DOHH2 (cell line): ENCODE measurements around the gene IFT20.

ENCODE experiments used
- H3F3A ChIP-seq: fragments of 200-600 bp; sonication (generic), shearing (Covaris generic); 2 replicates; pipeline ENCODE4 v1.6.0; 2016; ENCODE audit warnings: antibody characterized with exemption, mild to moderate bottlenecking; ENCODE audit not compliant: control insufficient read depth, insufficient read depth
- H3K27ac ChIP-seq: fragments of 200-600 bp; sonication (generic); 2 replicates; pipeline ENCODE4 v1.5.1; 2014; ENCODE audit warnings: low read depth, mild to moderate bottlenecking, low read length, moderate library complexity
- H3K27me3 ChIP-seq: fragments of 200-600 bp; sonication (generic); 2 replicates; pipeline ENCODE4 v1.6.1; 2014; ENCODE audit warnings: mild to moderate bottlenecking, low read length, mixed read lengths; ENCODE audit not compliant: control insufficient read depth
- H3K36me3 ChIP-seq: fragments of 200-600 bp; sonication (generic); 2 replicates; pipeline ENCODE4 v1.6.1; 2014; ENCODE audit warnings: mild to moderate bottlenecking, low read length, moderate library complexity, mixed read lengths; ENCODE audit not compliant: control insufficient read depth
- H3K4me1 ChIP-seq: fragments of 200-600 bp; sonication (generic); 2 replicates; pipeline ENCODE4 v1.6.1; 2014; ENCODE audit warnings: mild to moderate bottlenecking, low read length, mixed read lengths; ENCODE audit not compliant: control insufficient read depth
- H3K4me2 ChIP-seq: fragments of 200-600 bp; sonication (generic); 2 replicates; pipeline ENCODE4 v1.6.0; 2014; ENCODE audit warnings: mild to moderate bottlenecking, low read length, moderate library complexity
- H3K4me3 ChIP-seq: fragments of 200-600 bp; sonication (generic); 2 replicates; pipeline ENCODE4 v1.5.1; 2014; ENCODE audit warnings: mild to moderate bottlenecking, low read length, mixed read lengths
- H3K79me2 ChIP-seq: fragments of 200-600 bp; sonication (generic); 2 replicates; pipeline ENCODE4 v1.6.1; 2014; ENCODE audit warnings: mild to moderate bottlenecking, low read length, mixed read lengths; ENCODE audit not compliant: control insufficient read depth
- H3K9me2 ChIP-seq: fragments of 200-600 bp; sonication (generic); replicated peaks from 2 replicates; pipeline ENCODE4 v1.6.1; 2014; ENCODE audit warnings: mild to moderate bottlenecking, low read length, mixed read lengths; ENCODE audit not compliant: control insufficient read depth
- H3K9me3 ChIP-seq: fragments of 200-600 bp; sonication (generic); 2 replicates; pipeline ENCODE4 v1.6.1; 2014; ENCODE audit warnings: antibody characterized with exemption, low read length, mixed read lengths; ENCODE audit not compliant: control insufficient read depth, insufficient read depth
- H4K20me1 ChIP-seq: fragments of 200-600 bp; sonication (generic); 2 replicates; pipeline ENCODE4 v1.6.0; 2014; ENCODE audit warnings: low read depth, mild to moderate bottlenecking, antibody characterized with exemption, low read length, moderate library complexity; ENCODE audit not compliant: control insufficient read depth, insufficient read depth
- CTCF ChIP-seq: fragments of 200-600 bp; sonication (generic); IDR thresholded peaks from one replicate; pipeline ENCODE4 v1.5.1; 2014; ENCODE audit warnings: antibody characterized with exemption, mild to moderate bottlenecking, low read depth, low read length; ENCODE audit not compliant: poor library complexity, severe bottlenecking
- EZH2phosphoT487 ChIP-seq: fragments of 200-600 bp; sonication (generic); IDR thresholded peaks from 2 replicates; pipeline ENCODE4 v1.6.1; 2017; ENCODE audit warnings: borderline replicate concordance, mild to moderate bottlenecking, antibody characterized with exemption, low read length, moderate library complexity, mixed read lengths

The IFT20 gene

GRCh38 chr17:28363186-28363585 is 27.9 kb upstream of the IFT20 start:
- Histone ChIP-seq H3K4me2 (no peak overlapping the region), H3K9me2 (no peaks in the 10 kb centered on the region), H3K9me3 (no peaks in the 10 kb centered on the region), H3K79me2 (peaks cover 10% of the 10 kb centered on the region), H4K20me1 (no peaks in the 10 kb centered on the region), H3K27ac (no peak overlapping the region), H3K27me3 (no peaks in the 10 kb centered on the region), H3F3A (no peaks in the 10 kb centered on the region), H3K4me3 (no peak overlapping the region), H3K36me3 (peaks cover 41% of the 10 kb centered on the region), H3K4me1 (peaks cover 7% of the 10 kb centered on the region)
- TF ChIP-seq CTCF = no peak
- no peak for TF ChIP-seq EZH2phosphoT487

DNA sequence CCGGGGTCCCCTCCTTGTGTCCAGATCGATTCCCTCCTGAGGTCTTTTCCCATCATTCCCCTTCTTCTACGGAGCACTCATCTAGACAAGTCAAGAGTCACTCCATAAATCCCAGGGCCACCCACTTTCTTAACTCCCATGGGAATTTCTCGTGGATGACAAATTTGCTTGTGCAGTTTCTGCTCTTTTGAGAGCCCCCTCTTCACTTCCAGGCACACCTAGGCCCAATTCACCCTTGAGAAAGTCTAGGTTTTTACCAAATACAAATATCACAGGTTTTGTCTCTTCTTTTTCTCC is 22.6 kb upstream of the IFT20 start:
- Histone ChIP-seq H3K36me3 (peaks cover 66% of the 10 kb centered on the region), H3K9me3 (no peaks in the 10 kb centered on the region), H3K27me3 (no peaks in the 10 kb centered on the region), H3K4me2 (peak overlapping the region; percentile 79), H3K9me2 (no peaks in the 10 kb centered on the region), H3F3A (no peaks in the 10 kb centered on the region), H3K4me3 (peak overlapping the region; percentile 93), H3K27ac (no peak overlapping the region), H3K79me2 (peaks cover 43% of the 10 kb centered on the region), H3K4me1 (peaks cover 19% of the 10 kb centered on the region), H4K20me1 (no peaks in the 10 kb centered on the region)
- TF ChIP-seq CTCF (no peak), EZH2phosphoT487 (no peak)

DNA sequence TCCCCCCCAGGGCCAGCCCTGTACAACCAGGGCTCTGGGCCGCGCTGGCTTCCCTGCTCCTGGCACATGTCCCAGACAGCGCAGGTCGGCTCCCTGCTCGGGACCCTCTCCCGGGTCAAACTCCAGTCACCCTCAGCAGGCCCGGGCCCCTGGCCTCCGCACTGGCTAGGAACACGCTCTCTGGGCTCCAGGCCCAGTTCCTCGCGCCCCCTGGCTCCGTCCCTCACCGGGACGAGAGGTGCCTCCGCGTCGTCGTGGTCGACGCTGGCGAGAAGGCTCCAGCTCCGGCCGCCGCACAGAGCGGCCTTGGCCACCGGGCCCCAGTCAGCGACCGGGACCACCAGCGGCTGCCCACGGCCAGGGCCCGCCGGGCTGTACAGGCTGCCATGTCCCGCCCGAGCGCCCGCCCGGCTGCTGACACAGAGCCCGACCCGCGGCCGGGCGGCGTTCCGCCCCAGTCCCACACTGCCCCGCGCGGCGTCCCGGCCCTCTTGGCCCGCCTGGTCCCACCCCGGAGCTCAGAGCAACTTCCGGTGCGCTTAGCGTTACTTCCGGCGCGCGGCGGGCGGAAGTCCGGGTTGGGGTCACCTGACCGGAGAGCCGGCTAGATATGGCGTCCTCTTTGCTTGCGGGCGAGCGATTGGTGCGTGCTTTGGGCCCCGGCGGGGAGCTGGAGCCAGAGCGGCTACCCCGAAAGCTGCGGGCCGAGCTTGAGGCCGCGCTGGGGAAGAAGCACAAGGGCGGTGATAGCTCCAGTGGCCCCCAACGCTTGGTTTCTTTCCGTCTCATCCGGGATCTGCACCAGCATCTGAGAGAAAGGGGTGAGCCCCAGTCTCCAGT is 22.0 kb upstream of the IFT20 start, which contains the start of gene POLDIP2:
POLDIP2 (minus strand) TSS at position 467 of the 840 bp plus-strand sequence; CDS start at position 388, 79 bp downstream.
- Histone ChIP-seq H3K27me3 (no peaks in the 10 kb centered on the region), H4K20me1 (no peaks in the 10 kb centered on the region), H3K9me3 (no peaks in the 10 kb centered on the region), H3F3A (no peaks in the 10 kb centered on the region), H3K4me1 (peaks cover 19% of the 10 kb centered on the region), H3K36me3 (peaks cover 67% of the 10 kb centered on the region), H3K4me2 (peak within 1 kb of the TSS; percentile 79), H3K27ac (peak within 1 kb of the TSS; percentile 10; the same call in 1 of the 2 replicates), H3K4me3 (peak within 1 kb of the TSS; percentile 93), H3K79me2 (peaks cover 43% of the 10 kb centered on the region), H3K9me2 (no peaks in the 10 kb centered on the region)
- TF ChIP-seq CTCF (no peak), EZH2phosphoT487 (no peak)
